Neuronal stem cell (in vitro differentiated cells): Measurements from ENCODE around the gene FOS. TPM values are rescaled to one million over a fixed set of nuclear protein-coding genes. Genes with fewer than 3 reads are reported as not detected.

ENCODE experiments used
- DNase-seq: peaks from one replicate; pipeline ENCODE4 v3.0.0-alpha.2; 2013; ENCODE audit warnings: low spot score
- H2AFZ ChIP-seq: one replicate; pipeline ENCODE4 v1.6.1; 2013; ENCODE audit warnings: mild to moderate bottlenecking, low read length, inconsistent platforms
- H2AK5ac ChIP-seq: 2 replicates; pipeline ENCODE4 v1.6.1; 2013; ENCODE audit warnings: low read depth, mild to moderate bottlenecking, inconsistent platforms, low read length, moderate library complexity, mixed read lengths
- H2BK120ac ChIP-seq: 2 replicates; pipeline ENCODE4 v1.6.1; 2013; ENCODE audit warnings: low read depth, mild to moderate bottlenecking, inconsistent platforms, low read length, moderate library complexity, mixed read lengths
- H2BK12ac ChIP-seq: one replicate; pipeline ENCODE4 v1.6.1; 2013; ENCODE audit warnings: low read length, inconsistent platforms
- H2BK15ac ChIP-seq: 2 replicates; pipeline ENCODE4 v1.6.1; 2013; ENCODE audit warnings: mild to moderate bottlenecking, low read length, inconsistent platforms, mixed read lengths
- H2BK5ac ChIP-seq: one replicate; pipeline ENCODE4 v1.6.1; 2013; ENCODE audit warnings: inconsistent platforms, mild to moderate bottlenecking, low read length, moderate library complexity
- H3K14ac ChIP-seq: one replicate; pipeline ENCODE4 v1.6.1; 2013; ENCODE audit warnings: low read length, inconsistent platforms
- H3K18ac ChIP-seq: 2 replicates; pipeline ENCODE4 v1.6.1; 2013; ENCODE audit warnings: low read length, inconsistent platforms
- H3K23ac ChIP-seq: 2 replicates; pipeline ENCODE4 v1.6.1; 2013; ENCODE audit warnings: low read depth, mild to moderate bottlenecking, mixed read lengths, low read length, inconsistent platforms; ENCODE audit not compliant: poor library complexity
- H3K27ac ChIP-seq: replicated peaks from 3 replicates; pipeline ENCODE4 v1.5.1; 2013; ENCODE audit warnings: low read length, inconsistent platforms
- H3K27me3 ChIP-seq, 3 experiments: 2 replicates each; pipeline ENCODE4 v1.6.1; 2013; ENCODE audit warnings: low read length in 3 of 3, mild to moderate bottlenecking in 2 of 3, inconsistent platforms in 1 of 3, low read depth in 1 of 3, mixed read lengths in 1 of 3, moderate library complexity in 1 of 3; ENCODE audit not compliant: control insufficient read depth in 3 of 3, insufficient read depth in 3 of 3
- H3K36me3 ChIP-seq, 2 donors: replicated peaks in 1 of 2; 2 replicates each; pipeline ENCODE4 v1.6.1; 2013; ENCODE audit warnings: low read length in 2 of 2; ENCODE audit not compliant: control insufficient read depth in 2 of 2, insufficient read depth in 2 of 2
- H3K4ac ChIP-seq: 2 replicates; pipeline ENCODE4 v1.6.1; 2013; ENCODE audit warnings: inconsistent platforms, mild to moderate bottlenecking, low read length, moderate library complexity
- H3K4me1 ChIP-seq, 2 donors: 1 replicate in 1 of 2; 2 replicates in 1 of 2; pipeline ENCODE4 v1.6.1; 2013; ENCODE audit warnings: low read length in 2 of 2, low read depth in 1 of 2; ENCODE audit not compliant: control insufficient read depth in 2 of 2, insufficient read depth in 1 of 2
- H3K4me2 ChIP-seq: one replicate; pipeline ENCODE4 v1.6.1; 2013; ENCODE audit warnings: mild to moderate bottlenecking, low read length, inconsistent platforms; ENCODE audit not compliant: insufficient read depth, poor library complexity, severe bottlenecking
- H3K4me3 ChIP-seq, 2 donors: 2 replicates each; pipeline ENCODE4 v1.5.1; 2013; ENCODE audit warnings: low read length in 2 of 2, mild to moderate bottlenecking in 2 of 2, inconsistent platforms in 1 of 2, moderate library complexity in 1 of 2
- H3K79me1 ChIP-seq: one replicate; pipeline ENCODE4 v1.6.1; 2013; ENCODE audit warnings: low read depth, mild to moderate bottlenecking, inconsistent platforms, low read length, moderate library complexity
- H3K9ac ChIP-seq: one replicate; pipeline ENCODE4 v1.6.1; 2013; ENCODE audit warnings: mild to moderate bottlenecking, low read depth, low read length, inconsistent platforms; ENCODE audit not compliant: poor library complexity
- H3K9me3 ChIP-seq, 2 donors: replicated peaks in 1 of 2; 2 replicates each; pipeline versions ENCODE3 to v1.6.1; 2013; ENCODE audit warnings: low read length in 2 of 2, mild to moderate bottlenecking in 2 of 2, inconsistent platforms in 1 of 2, low read depth in 1 of 2, mixed read lengths in 1 of 2, moderate library complexity in 1 of 2; ENCODE audit not compliant: control insufficient read depth in 2 of 2, insufficient read depth in 1 of 2
- H4K8ac ChIP-seq: one replicate; pipeline ENCODE4 v1.6.1; 2013; ENCODE audit warnings: low read depth, mild to moderate bottlenecking, inconsistent platforms, low read length, moderate library complexity
- H4K91ac ChIP-seq: one replicate; pipeline ENCODE4 v1.6.1; 2013; ENCODE audit warnings: low read length, low read depth, mild to moderate bottlenecking, inconsistent platforms; ENCODE audit not compliant: poor library complexity
- WGBS, 2 donors: extraction: QIAGEN DNeasy Blood & Tissue Kit; methylation state at CpG; one replicate each; pipeline ENCODE4 v1.1.7; 2013; ENCODE audit warnings: missing lambda C conversion rate in 2 of 2, mixed read lengths in 1 of 2; ENCODE audit not compliant: insufficient read length in 2 of 2, insufficient replicate concordance in 1 of 2; ENCODE audit errors: extremely low coverage in 2 of 2; 5-methylcytosine and 5-hydroxymethylcytosine counted together
- small RNA-seq: library from polyadenylated mRNA; stranded (forward); fragments of <200 nt; extraction: miRNeasy Mini kit (QIAGEN cat#:217004); gene quantifications from one replicate; pipeline ENCODE3, GENCODE V24; 2013; ENCODE audit not compliant: insufficient read depth

FOS gene

DNA sequence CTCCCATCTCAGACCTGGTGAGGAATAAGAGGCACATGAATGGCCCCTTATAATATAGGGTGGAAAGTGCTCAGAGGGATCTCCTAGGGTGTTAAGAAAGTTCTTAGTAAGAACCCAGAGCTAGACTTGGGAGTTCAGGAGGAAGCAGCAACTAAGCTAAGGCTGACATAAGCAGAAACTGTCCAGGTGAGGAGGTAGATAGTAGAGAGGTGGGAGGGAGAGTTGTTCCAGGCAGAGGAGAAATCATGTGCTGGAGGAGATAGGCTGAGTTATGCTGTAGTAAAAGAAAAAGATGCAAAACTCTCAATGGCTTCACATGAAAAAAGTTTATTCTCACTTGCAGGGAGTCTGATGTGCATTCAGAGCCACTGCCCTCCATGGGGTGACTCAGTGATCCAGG is 50.7 kb downstream of the FOS start:
- H3K4me1 ChIP-seq, result peaks cover 0 to 4% of the 10 kb centered on the region in 2 donors
- no peak overlapping the region for H2BK120ac ChIP-seq
- no peak overlapping the region for H2BK12ac ChIP-seq
- no peak overlapping the region for H3K9ac ChIP-seq
- H3K4me2 ChIP-seq, result no peak overlapping the region
- no peak overlapping the region for H2AFZ ChIP-seq
- no peak overlapping the region for H4K91ac ChIP-seq
- no peak overlapping the region for H3K27ac ChIP-seq
- no peak overlapping the region for H2AK5ac ChIP-seq
- H3K14ac ChIP-seq, result no peak overlapping the region
- no peaks in the 10 kb centered on the region for H3K9me3 ChIP-seq
- no peak for DNase-seq
- H3K4ac ChIP-seq, result no peak overlapping the region
- no peak overlapping the region for H3K18ac ChIP-seq
- no peak overlapping the region for H4K8ac ChIP-seq
- no peak overlapping the region for H3K23ac ChIP-seq
- no peak overlapping the region for H2BK5ac ChIP-seq
- H2BK15ac ChIP-seq, result no peak overlapping the region
- no peaks in the 10 kb centered on the region for H3K79me1 ChIP-seq
- no peaks in the 10 kb centered on the region for H3K36me3 ChIP-seq
- H3K27me3 ChIP-seq, result peaks cover 0 to 34% (median 0%) of the 10 kb centered on the region in 3 experiments
- H3K4me3 ChIP-seq, result no peak overlapping the region

DNA sequence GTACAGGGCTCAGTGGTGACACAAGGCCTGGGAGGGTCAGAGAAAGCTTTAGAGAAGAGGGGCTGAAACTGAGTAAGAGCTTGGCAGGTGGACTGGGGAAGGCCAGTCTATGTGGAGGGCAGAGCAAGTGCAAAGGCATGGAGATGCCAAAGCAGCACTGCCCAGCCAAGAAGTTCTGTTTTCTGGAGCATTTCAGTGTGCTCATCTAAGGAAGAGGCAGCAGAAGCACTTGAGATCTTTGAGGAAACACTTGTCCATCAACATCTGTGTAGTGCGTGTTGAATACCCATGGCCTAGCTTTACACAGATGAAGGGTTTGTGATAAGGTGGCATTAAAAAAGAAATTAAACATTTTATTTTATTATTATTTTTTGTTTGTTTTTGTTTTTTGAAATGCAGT is 52.8 kb downstream of the FOS start:
- no peaks in the 10 kb centered on the region for H3K9me3 ChIP-seq
- H3K14ac ChIP-seq, result no peak overlapping the region
- no peaks in the 10 kb centered on the region for H3K36me3 ChIP-seq
- no peak overlapping the region for H2AK5ac ChIP-seq
- no peak overlapping the region for H2BK12ac ChIP-seq
- H2BK120ac ChIP-seq, result no peak overlapping the region
- H3K23ac ChIP-seq, result no peak overlapping the region
- no peak overlapping the region for H3K18ac ChIP-seq
- H4K91ac ChIP-seq, result no peak overlapping the region
- no peak for DNase-seq
- no peak overlapping the region for H2BK15ac ChIP-seq
- H2AFZ ChIP-seq, result no peak overlapping the region
- H3K4ac ChIP-seq, result no peak overlapping the region
- no peak overlapping the region for H2BK5ac ChIP-seq
- H3K27me3 ChIP-seq, result peaks cover 0 to 26% (median 0%) of the 10 kb centered on the region in 3 experiments
- H3K4me2 ChIP-seq, result no peak overlapping the region
- no peak overlapping the region for H4K8ac ChIP-seq
- no peaks in the 10 kb centered on the region for H3K79me1 ChIP-seq
- no CpG with 5 or more reads among the region's 1 CpG for WGBS, 2 donors
- no peak overlapping the region for H3K27ac ChIP-seq
- H3K4me3 ChIP-seq, result no peak overlapping the region
- no peak overlapping the region for H3K9ac ChIP-seq
- H3K4me1 ChIP-seq, result peaks cover 3 to 12% of the 10 kb centered on the region in 2 donors

Small RNA genes lying within 50 kb of the gene (small RNA-seq; reads per million reads assigned to genes)
- not detected for gene RF00004
